ENCODE measurements around the gene S100A1.

S100A1 gene

GRCh38 chr1:153608742-153609584 lies 19.3 kb upstream of the S100A1 start:
- DNase-seq, result no peak
- in situ Hi-C loops (cut with HindIII; ENCODE audit: low pct_ligation_motif_present, low pct_unique_long_range_greater_than_20kb, low sequenced_read_pairs), result no loop called here

DNA sequence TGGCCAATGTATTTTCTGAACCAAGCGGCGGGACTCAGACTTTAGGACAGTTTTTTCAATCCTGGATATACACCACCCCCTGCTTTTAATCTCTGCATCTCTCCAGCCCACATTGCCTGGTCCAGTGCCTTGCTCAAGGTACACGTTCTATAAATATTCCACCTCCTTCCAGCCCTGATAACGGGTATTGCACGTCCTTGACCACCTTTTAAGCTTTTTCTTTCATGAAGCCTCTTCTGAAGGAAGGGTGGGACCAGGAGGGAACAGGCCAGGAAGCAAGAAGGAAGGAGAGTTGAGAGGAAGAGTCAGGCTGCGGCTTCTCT lies 18.7 kb upstream of the S100A1 start:
- in situ Hi-C loops (cut with HindIII; ENCODE audit: low pct_ligation_motif_present, low pct_unique_long_range_greater_than_20kb, low sequenced_read_pairs), result no loop called here
- no peak for DNase-seq

DNA sequence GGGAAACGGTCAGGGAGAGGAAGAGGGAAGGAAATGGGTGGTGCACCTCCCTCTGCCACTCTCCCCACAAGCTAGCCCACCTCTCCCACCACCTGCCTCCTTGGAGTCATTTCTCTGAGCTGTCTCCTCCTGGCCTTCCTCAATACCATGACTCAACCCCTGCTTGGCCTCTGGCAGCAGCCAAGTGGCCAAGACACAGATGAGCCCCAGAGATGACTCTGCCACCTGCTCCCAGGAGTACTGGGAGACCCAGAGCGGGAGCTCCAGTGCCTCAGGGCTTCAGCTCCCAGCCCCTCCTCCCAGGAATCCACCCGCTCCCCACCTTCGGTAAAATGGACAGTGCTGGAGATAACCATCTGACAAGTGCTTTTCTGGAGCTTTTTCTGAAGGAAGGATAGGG lies 17.9 kb upstream of the S100A1 start:
- in situ Hi-C loops (cut with HindIII; ENCODE audit: low pct_ligation_motif_present, low pct_unique_long_range_greater_than_20kb, low sequenced_read_pairs), result no loop called here
- no peak for DNase-seq

DNA sequence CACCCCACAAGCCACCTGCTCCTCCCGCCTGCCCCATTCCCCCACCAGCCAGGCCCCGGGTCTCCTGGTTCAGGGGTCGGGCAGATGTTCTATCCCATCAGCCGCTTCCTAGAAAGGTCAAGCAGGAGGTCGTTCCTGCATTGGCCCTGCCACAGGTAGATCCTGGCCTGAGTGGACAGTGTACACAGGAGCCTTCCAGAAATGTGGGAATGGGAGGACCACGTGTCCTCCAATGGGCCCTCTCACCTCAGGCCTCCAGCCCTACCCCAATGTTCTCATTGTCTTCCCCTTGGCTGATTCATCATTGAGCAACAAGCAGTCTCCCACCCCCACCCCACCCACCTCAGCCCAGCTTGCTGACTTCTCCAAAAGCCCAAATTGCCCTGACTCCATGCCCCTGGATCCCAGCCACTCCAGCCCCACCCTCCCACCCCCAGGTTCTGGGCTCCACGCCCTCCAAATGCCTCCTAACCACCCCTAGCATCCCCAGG lies 17.4 kb upstream of the S100A1 start:
- in situ Hi-C loops (cut with HindIII; ENCODE audit: low pct_ligation_motif_present, low pct_unique_long_range_greater_than_20kb, low sequenced_read_pairs), result no loop called here
- DNase-seq, result no peak

GRCh38 chr1:153611356-153611755 lies 16.9 kb upstream of the S100A1 start:
- no peak for DNase-seq
- in situ Hi-C loops (cut with HindIII; ENCODE audit: low pct_ligation_motif_present, low pct_unique_long_range_greater_than_20kb, low sequenced_read_pairs), result no loop called here

DNA sequence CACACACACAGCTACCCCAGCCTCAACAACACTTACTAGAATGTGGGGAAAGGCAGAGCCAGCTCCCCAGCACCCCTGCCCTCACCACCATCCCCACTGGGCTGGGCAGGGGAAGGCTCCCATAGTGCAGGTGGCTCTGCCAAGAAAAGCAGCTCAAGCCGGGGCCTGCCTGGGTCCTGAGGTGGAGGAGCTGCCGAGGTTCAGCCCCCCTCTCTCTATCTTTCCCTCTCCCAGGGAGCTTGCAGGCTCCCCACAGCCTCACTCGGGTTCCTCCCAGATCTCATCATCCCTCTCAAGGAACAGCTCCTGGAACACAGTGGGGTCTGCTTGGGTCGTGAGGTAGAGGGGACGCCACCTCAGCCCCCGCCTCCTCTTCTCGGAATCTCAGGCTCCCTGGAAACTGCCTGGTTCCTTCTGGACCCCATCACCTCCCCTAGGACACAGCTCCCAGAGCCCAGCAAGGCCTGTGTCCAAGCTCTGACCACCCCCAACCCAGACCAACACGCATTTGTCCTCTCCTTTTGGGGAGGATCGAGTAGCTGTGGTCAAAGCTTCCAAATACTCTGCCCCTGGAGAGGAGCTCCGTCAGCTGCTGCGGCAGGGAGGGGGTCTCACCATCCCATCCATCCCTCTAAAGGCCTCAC lies 16.0 kb upstream of the S100A1 start:
- in situ Hi-C loops (cut with HindIII; ENCODE audit: low pct_ligation_motif_present, low pct_unique_long_range_greater_than_20kb, low sequenced_read_pairs), result no loop called here
- peak; percentile 22 for DNase-seq

DNA sequence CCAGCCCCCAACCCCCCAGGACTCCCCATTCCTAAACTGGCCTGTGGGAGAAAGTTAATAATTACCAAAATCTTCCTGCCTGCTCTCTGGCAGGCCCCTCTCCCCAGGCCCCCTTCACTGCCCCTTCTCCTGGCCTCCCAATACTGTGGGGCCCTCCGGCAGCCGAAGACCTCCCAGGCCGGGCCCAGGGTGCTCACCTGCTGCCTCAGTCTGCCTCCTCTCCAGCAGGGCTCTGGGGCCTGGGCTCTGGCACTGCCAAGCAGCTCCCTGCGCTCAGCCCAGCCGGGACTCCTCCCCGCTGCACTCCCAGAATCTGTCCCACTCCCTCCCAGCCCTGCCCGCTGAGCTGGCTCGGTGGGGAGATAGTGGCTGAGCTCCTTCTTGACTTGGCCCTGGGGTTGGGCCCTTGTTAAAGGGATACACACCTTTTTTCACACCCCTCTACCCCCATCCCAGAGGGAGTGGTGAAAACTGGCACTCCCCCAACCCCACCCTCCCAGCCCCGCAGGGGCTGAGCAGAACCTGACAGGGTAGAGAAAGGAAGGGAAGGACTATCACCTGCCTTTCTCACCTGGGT lies 15.4 kb upstream of the S100A1 start, which contains the start of gene S100A16:
TSS of gene S100A16 (minus strand) at position 383 of the 577 bp plus-strand sequence. CDS start 4,986 bp downstream, outside the sequence.
- in situ Hi-C loops (cut with HindIII; ENCODE audit: low pct_ligation_motif_present, low pct_unique_long_range_greater_than_20kb, low sequenced_read_pairs), result no loop called here
- DNase-seq, result peak; percentile 92

- no peak for DNase-seq
Measured at GRCh38 chr1:153613406-153613805, 14.8 kb upstream of the S100A1 start.

GRCh38 chr1:153614189-153614900 lies 13.9 kb upstream of the S100A1 start:
- in situ Hi-C loops (cut with HindIII; ENCODE audit: low pct_ligation_motif_present, low pct_unique_long_range_greater_than_20kb, low sequenced_read_pairs), result no loop called here
- DNase-seq, result no peak

More at GRCh38 chr1:153613406-153613805, 14.8 kb upstream of the S100A1 start:
- in situ Hi-C loops (cut with HindIII; ENCODE audit: low pct_ligation_motif_present, low pct_unique_long_range_greater_than_20kb, low sequenced_read_pairs), result no loop called here

DNA sequence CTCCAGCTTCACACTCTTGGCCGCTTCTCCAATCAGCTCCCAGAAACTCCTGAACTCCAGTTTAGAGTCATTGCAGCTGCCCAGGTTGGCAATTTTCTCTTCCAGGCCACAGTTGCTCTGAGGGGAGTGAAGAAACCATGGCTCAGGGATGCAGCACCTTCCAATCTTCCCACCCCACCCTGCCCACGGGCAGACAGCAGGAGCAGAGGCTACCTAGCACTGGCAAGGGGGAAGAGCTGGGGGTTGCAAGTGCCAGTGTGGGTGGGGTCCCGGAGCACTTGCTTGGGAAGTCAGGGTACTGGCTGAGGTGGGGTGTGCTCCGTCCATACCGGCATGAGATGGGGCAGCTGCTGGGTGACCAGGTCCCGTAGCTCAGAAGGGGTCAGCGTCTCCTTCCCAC lies 13.3 kb upstream of the S100A1 start:
- in situ Hi-C loops (cut with HindIII; ENCODE audit: low pct_ligation_motif_present, low pct_unique_long_range_greater_than_20kb, low sequenced_read_pairs), result no loop called here
- no peak for DNase-seq

DNA sequence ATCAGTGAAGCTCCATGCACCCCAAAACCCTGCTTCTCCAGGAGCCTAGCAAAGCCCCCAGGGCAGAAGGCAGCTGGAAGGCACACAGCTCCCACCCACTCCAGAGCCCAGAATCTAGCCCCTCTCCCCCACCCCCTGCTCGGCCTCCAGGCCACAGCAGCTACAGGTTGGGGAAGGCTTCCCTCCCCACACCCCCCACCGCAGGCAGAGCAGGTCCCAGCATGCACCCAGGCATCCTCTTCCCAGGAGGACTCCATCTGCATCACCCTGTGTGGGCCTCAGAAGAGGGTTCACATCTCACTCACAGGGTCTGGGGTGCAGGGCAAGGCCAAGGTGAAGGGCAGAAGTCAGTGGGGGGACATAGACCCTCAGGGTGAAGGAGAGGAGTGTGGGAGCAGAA lies 12.8 kb upstream of the S100A1 start:
- DNase-seq, result no peak
- in situ Hi-C loops (cut with HindIII; ENCODE audit: low pct_ligation_motif_present, low pct_unique_long_range_greater_than_20kb, low sequenced_read_pairs), result no loop called here

GRCh38 chr1:153616144-153616916 lies 11.9 kb upstream of the S100A1 start, which contains the start of gene S100A14:
Gene S100A14 (minus strand): TSS chr1:153616325. CDS start chr1:153615858, 467 bp downstream.
- in situ Hi-C loops (cut with HindIII; ENCODE audit: low pct_ligation_motif_present, low pct_unique_long_range_greater_than_20kb, low sequenced_read_pairs), result no loop called here

DNA sequence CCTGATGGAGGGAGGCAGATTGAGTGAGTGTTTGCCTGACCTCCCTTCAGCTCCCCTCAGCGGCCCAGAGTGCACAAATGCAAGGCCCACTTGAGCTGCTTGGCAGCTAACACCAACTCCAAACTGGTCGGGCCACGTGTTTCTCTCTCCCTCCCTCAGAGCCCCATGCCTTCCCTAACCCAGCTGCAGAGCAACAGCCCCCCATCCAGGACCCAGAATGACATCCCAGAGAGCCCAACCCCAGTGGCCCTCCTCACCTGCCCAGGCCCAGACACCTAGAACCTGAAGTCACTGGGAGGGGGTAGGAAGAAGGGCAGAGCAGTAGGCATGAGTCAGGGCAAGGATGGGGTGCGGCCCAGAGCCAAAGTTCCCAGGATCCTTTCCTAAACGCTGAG lies 11.3 kb upstream of the S100A1 start:
- in situ Hi-C loops (cut with HindIII; ENCODE audit: low pct_ligation_motif_present, low pct_unique_long_range_greater_than_20kb, low sequenced_read_pairs), result no loop called here
- DNase-seq, result no peak

More at GRCh38 chr1:153616144-153616916, 11.9 kb upstream of the S100A1 start, which contains the start of gene S100A14:
- no peak for DNase-seq

DNA sequence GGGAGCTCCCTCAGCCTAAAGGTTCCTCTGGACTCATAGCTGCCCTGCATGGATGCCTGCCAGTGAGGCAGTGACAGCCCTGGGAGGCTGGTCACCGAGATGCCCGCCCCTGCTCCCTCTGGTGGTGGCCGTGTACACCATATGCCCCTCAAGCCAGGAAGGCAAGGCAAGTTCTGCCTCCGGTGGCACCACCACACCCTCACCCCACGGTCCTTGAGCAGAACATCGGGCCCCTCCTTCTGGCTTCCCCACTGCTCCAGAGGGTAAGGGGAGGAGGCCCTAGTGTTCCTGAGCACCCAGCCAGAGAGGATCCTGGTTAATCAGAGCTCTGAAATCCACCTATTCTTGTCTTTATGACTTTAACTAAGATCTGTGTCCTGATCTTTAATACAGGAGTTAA lies 10.6 kb upstream of the S100A1 start:
- DNase-seq, result peak; percentile 77
- in situ Hi-C loops (cut with HindIII; ENCODE audit: low pct_ligation_motif_present, low pct_unique_long_range_greater_than_20kb, low sequenced_read_pairs), result no loop called here

DNA sequence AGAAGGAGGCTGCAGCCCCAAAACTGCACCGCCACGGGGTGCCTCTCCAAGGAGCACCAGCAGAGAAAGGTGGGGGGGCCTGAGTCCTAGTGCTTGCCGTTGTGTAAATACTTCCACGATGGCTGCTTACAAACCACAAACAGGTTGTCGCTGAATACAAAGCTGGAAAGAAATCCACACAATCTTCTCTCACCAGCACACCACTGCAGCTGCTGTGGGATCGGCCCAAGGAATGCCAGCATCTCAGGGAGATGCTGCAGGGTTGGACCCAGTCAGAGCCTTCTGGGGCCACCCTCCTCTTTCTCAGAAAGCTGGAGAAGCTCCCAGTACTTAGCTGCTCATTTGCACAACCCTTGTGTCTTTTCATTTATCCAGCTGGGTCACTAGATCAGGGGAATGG lies 9.1 kb upstream of the S100A1 start:
- no peak for DNase-seq

GRCh38 chr1:153623101-153623500 lies 5.1 kb upstream of the S100A1 start:
- DNase-seq, result no peak
- in situ Hi-C loops (cut with HindIII; ENCODE audit: low pct_ligation_motif_present, low pct_unique_long_range_greater_than_20kb, low sequenced_read_pairs), result no loop called here

More for the DNA sequence above, 9.1 kb upstream of the S100A1 start:
- in situ Hi-C loops (cut with HindIII; ENCODE audit: low pct_ligation_motif_present, low pct_unique_long_range_greater_than_20kb, low sequenced_read_pairs), result no loop called here

DNA sequence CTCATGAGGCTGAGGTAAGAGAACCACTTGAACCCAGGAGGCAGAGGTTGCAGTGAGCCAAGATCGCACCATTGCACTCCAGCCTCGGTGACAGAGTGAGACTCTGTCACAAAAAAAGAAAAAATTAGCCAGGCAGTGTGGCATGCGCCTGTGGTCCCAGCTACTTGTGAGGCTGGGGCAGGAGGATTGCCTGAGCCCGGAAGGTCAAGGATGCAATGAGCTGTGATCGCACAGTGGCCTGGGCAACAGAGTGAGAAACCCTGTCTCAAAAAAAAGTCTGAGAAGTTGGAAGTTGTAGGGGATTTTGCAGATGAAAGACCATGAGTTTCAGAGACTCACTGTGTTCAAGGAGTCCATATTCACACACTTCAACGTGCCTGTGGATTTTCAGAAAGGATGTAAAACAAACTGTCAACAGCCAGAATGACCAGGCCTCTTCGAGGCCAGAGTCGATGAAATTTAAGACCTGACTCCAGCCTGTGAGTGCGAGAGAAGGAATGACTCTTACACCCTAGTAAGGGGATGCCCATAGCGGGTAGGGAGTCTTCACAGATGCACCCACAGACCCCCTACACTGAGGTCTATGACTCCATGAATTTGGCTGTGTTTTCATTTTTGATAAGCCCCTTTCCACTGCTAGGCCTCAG lies 3.1 kb upstream of the S100A1 start:
- no peak for DNase-seq
- in situ Hi-C loops (cut with HindIII; ENCODE audit: low pct_ligation_motif_present, low pct_unique_long_range_greater_than_20kb, low sequenced_read_pairs), result no loop called here

DNA sequence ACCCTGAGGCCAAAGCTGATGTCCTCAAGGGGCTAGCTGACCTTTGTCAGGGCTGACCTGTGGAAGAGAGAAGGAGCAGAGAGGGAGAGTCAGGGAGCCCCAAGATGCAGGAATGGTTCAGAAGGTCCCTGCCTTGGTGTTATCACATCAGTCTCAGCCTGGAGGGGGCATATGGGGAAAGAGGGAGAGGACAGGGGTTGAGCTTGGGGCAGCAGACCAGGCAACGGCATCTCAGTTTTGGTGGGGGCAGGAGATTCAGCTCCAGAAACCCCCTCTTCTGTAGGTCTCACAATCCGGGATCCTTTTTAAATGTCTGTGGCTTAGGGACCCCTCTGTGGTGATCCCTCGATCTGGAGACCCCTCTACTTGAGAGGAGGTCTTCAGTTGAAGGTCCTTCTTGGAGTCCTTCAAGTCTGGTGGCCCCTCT lies 1.7 kb upstream of the S100A1 start:
- in situ Hi-C loops (cut with HindIII; ENCODE audit: low pct_ligation_motif_present, low pct_unique_long_range_greater_than_20kb, low sequenced_read_pairs), result no loop called here
- DNase-seq, result no peak

Data from ACHN (cell line).